ENCODE measurements around the gene SALL3. TPM values are rescaled to one million over a fixed set of nuclear protein-coding genes. Genes with fewer than 3 reads are reported as not detected.

The SALL3 gene
- total and polyA plus RNA-seq, 2 of the 13 experiments (the other 11 are each of a cell fraction or from before 2014, with no cell fraction given), result not detected

DNA sequence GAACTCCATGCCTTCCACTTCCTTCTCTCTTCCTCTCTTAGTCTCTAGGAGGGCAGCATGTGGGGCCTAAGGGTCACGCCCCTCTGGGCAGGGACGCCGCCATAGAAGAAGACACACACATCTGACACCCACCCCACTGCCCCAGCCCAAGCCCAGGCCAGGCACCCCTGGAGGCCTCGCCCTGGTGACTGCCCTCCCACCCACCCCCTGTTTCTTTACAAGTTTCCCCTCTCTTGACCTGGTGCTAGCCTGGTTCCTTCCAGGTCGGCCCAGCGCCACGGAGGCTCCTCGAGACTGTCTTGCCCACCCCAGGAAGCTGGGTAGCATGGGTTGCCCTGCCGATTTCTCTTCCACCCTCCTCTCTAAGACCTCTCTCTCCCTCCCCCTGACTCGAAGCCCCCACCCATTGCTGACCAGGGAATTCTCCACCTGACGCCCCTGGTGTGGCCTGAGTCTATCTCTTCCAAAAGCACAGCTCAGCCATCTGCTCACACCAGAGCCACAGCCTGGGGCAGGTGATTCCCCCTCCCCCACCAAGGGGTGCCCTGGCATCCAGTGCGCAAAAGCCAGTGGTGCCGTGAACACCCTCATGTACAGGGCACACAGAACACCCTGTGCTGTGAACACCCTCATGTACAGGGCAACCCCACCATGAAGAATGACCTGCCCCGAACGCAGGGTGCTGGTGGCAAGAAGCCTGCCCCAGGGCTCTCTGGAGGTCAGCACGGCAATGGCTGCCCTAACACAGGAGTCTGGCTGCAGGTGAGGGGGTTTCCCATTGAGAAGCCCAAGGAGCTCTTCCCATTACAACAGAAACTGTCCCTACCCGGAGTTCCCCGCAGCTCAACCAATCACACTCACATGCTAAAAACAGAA lies 13.5 kb upstream of the SALL3 start (continued):
- no peak for TF ChIP-seq ZNF577 (CRISPR knock-in tag; IDR thresholded peaks at IDR 0.05; ENCODE audit: borderline replicate concordance, low read depth)
- TF ChIP-seq KLF9 (CRISPR knock-in tag; IDR thresholded peaks at IDR 0.05; ENCODE audit: low read depth), result no peak
- TF ChIP-seq NR1H2 (CRISPR knock-in tag; IDR thresholded peaks at IDR 0.05; ENCODE audit: borderline replicate concordance, low read depth), result no peak
- TF ChIP-seq, protein P1, sequence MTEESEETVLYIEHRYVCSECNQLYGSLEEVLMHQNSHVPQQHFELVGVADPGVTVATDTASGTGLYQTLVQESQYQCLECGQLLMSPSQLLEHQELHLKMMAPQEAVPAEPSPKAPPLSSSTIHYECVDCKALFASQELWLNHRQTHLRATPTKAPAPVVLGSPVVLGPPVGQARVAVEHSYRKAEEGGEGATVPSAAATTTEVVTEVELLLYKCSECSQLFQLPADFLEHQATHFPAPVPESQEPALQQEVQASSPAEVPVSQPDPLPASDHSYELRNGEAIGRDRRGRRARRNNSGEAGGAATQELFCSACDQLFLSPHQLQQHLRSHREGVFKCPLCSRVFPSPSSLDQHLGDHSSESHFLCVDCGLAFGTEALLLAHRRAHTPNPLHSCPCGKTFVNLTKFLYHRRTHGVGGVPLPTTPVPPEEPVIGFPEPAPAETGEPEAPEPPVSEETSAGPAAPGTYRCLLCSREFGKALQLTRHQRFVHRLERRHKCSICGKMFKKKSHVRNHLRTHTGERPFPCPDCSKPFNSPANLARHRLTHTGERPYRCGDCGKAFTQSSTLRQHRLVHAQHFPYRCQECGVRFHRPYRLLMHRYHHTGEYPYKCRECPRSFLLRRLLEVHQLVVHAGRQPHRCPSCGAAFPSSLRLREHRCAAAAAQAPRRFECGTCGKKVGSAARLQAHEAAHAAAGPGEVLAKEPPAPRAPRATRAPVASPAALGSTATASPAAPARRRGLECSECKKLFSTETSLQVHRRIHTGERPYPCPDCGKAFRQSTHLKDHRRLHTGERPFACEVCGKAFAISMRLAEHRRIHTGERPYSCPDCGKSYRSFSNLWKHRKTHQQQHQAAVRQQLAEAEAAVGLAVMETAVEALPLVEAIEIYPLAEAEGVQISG (CRISPR knock-in tag; IDR thresholded peaks at IDR 0.05), result no peak
- TF ChIP-seq ZNF484 (CRISPR knock-in tag; IDR thresholded peaks at IDR 0.05; ENCODE audit: borderline replicate concordance, low read depth), result no peak
- no peak for TF ChIP-seq SOX5 (CRISPR knock-in tag; IDR thresholded peaks at IDR 0.05; ENCODE audit: borderline replicate concordance)
- no peak for TF ChIP-seq NCOA2 (CRISPR knock-in tag; IDR thresholded peaks at IDR 0.05)
- no peak for TF ChIP-seq TGIF2 (CRISPR knock-in tag; IDR thresholded peaks at IDR 0.05)

DNA sequence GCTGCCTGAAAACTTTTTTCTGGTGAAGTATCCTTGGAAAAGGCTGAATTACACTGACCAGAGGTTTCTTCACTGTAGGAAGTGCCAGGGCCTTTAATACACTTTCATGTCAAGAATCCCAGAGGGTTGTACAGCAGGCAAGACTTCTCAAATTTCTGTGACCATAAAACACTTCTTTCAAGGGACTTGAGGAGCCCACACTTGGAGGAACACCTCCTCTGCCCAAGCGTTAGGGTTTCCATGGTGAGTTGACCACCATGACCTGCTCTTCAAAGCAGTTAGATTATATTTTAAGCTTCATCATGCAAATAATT lies 12.9 kb upstream of the SALL3 start:
- CTCF ChIA-PET (ENCODE audit: low intra/inter-chr PET ratio, low total read pairs), result no interaction called here
- intact Hi-C loops (cut with micrococcal nuclease; ENCODE audit: unreplicated experiment) (no loop called here), in situ Hi-C loops (cut with HindIII; ENCODE audit: extremely low pct_ligation_motif_present, low pct_unique_long_range_greater_than_20kb) (no loop called here)
- H3K27ac ChIP-seq (ENCODE audit: extremely low read length, insufficient read depth, low read length), result no peak overlapping the region
- H3K9me3 ChIP-seq (ENCODE audit: low read length), result peaks cover 21% of the 10 kb centered on the region
- no peaks in the 10 kb centered on the region for H4K20me1 ChIP-seq (ENCODE audit: insufficient read depth, low read length)
- no TSS peak for BruUV-seq (replicated peaks)
- DNase-seq (ENCODE audit: low spot score) (no peak), FAIRE-seq (no peak), ATAC-seq (no peak)
- H3K4me3 ChIP-seq (replicated peaks in 1 of 3; ENCODE audit: insufficient read depth in 1 of 3, low read depth in 2 of 3, low read length in 3 of 3), result no peak overlapping the region
- H3K9ac ChIP-seq (ENCODE audit: insufficient read depth, low read depth, low read length), result no peak overlapping the region
- WGBS (ENCODE audit: low lambda C conversion rate), result 70% methylated on average over 1 of the region's 1 CpG
- no peaks in the 10 kb centered on the region for H3K36me3 ChIP-seq (replicated peaks in 1 of 2; ENCODE audit: control insufficient read depth in 1 of 2, insufficient read depth in 2 of 2, low read length in 2 of 2)
- peaks cover 1 to 43% of the 10 kb centered on the region in 2 experiments; a peak in 4 of 5 replicates for H3K27me3 ChIP-seq (ENCODE audit: control insufficient read depth in 1 of 2, insufficient read depth in 2 of 2, low read length in 2 of 2)
- no peak overlapping the region for H3K4me2 ChIP-seq (ENCODE audit: low read depth, low read length)
- no peak overlapping the region for H2AFZ ChIP-seq (ENCODE audit: low read length)
- H3K79me2 ChIP-seq (ENCODE audit: insufficient read depth, low read length), result no peaks in the 10 kb centered on the region
- POLR2A ChIA-PET, result no interaction called here
- no peaks in the 10 kb centered on the region for H3K4me1 ChIP-seq (ENCODE audit: insufficient read depth, low read length)
- no peak for TF ChIP-seq MTF1 (CRISPR knock-in tag; IDR thresholded peaks at IDR 0.05)
- TF ChIP-seq, protein P2, sequence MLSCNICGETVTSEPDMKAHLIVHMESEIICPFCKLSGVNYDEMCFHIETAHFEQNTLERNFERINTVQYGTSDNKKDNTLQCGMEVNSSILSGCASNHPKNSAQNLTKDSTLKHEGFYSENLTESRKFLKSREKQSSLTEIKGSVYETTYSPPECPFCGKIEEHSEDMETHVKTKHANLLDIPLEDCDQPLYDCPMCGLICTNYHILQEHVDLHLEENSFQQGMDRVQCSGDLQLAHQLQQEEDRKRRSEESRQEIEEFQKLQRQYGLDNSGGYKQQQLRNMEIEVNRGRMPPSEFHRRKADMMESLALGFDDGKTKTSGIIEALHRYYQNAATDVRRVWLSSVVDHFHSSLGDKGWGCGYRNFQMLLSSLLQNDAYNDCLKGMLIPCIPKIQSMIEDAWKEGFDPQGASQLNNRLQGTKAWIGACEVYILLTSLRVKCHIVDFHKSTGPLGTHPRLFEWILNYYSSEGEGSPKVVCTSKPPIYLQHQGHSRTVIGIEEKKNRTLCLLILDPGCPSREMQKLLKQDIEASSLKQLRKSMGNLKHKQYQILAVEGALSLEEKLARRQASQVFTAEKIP (CRISPR knock-in tag; IDR thresholded peaks at IDR 0.05; ENCODE audit: borderline replicate concordance), result no peak
- no peak for TF ChIP-seq ZNF83 (CRISPR knock-in tag; IDR thresholded peaks at IDR 0.05; ENCODE audit: borderline replicate concordance)
- TF ChIP-seq SIX1 (CRISPR knock-in tag; IDR thresholded peaks at IDR 0.05; ENCODE audit: borderline replicate concordance), result no peak
- TF ChIP-seq, protein P3, sequence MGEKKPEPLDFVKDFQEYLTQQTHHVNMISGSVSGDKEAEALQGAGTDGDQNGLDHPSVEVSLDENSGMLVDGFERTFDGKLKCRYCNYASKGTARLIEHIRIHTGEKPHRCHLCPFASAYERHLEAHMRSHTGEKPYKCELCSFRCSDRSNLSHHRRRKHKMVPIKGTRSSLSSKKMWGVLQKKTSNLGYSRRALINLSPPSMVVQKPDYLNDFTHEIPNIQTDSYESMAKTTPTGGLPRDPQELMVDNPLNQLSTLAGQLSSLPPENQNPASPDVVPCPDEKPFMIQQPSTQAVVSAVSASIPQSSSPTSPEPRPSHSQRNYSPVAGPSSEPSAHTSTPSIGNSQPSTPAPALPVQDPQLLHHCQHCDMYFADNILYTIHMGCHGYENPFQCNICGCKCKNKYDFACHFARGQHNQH (CRISPR knock-in tag; IDR thresholded peaks at IDR 0.05), result no peak
- TF ChIP-seq ZNF343 (CRISPR knock-in tag; IDR thresholded peaks at IDR 0.05), result no peak
- TF ChIP-seq KAT2B (IDR thresholded peaks at IDR 0.05; ENCODE audit: borderline replicate concordance, low read depth, low read length), result no peak
